Measurements from ENCODE around the gene MYO7B. TPM values are rescaled to one million over a fixed set of nuclear protein-coding genes. Genes with fewer than 3 reads are reported as not detected.

Gene MYO7B
- total and polyA plus RNA-seq, 9 of the 15 experiments (the other 6 are each of a cell fraction or from before 2014, with no cell fraction given) = 0.08 TPM; not detected in 8

GRCh38 chr2:127628767-127629614 is 93.5 kb downstream of the MYO7B start:
- H3K4me1 ChIP-seq (replicated peaks in 1 of 2; ENCODE audit: control insufficient read depth in 2 of 2, insufficient read depth in 2 of 2, low read length in 2 of 2) = peaks cover 0 to 41% of the 10 kb centered on the region in 2 experiments; a peak in 2 of 5 replicates
- POLR2A ChIA-PET = interaction anchor here (0.7 to 1.0 kb wide), 3 partner anchors 13 to 78 kb away, joined by 3 to 4 read pairs (median 3); no protein-coding TSS in a partner anchor
- peaks cover 29 to 94% of the 10 kb centered on the region in 2 experiments; a peak in 4 of 5 replicates for H3K27me3 ChIP-seq (ENCODE audit: control insufficient read depth in 2 of 2, insufficient read depth in 2 of 2, low read length in 2 of 2)
- H3K4me3 ChIP-seq = no peak overlapping the region
- TF ChIP-seq ZNF589 (CRISPR knock-in tag; IDR thresholded peaks at IDR 0.05; ENCODE audit: low read depth) (no peak), ZFP36 (IDR thresholded peaks at IDR 0.05; ENCODE audit: low read depth, low read length, partially characterized antibody) (peak; percentile 8), ZMIZ1 (IDR thresholded peaks at IDR 0.05; ENCODE audit: low read depth in 2 of 2, low read length in 2 of 2) (no peak)
- CTCF ChIA-PET (ENCODE audit: low intra/inter-chr PET ratio) = no interaction called here
- no peaks in the 10 kb centered on the region for H3K79me2 ChIP-seq (ENCODE audit: control insufficient read depth, insufficient read depth, low read length)
- peaks cover 8% of the 10 kb centered on the region; the same call in 1 of the 2 replicates for H4K20me1 ChIP-seq (replicated peaks; ENCODE audit: control insufficient read depth, insufficient read depth, low read length)
- DNase-seq (ENCODE audit: extremely low read depth in 1 of 4, low spot score in 3 of 4) (no peak), FAIRE-seq (no peak), ATAC-seq (no peak)
- no peaks in the 10 kb centered on the region for H3K36me3 ChIP-seq (ENCODE audit: control insufficient read depth, insufficient read depth, low read length)
- no peak overlapping the region for H3K4me2 ChIP-seq (ENCODE audit: insufficient read depth, low read length)
- H3K9me3 ChIP-seq (replicated peaks; ENCODE audit: control insufficient read depth, insufficient read depth, low read depth, low read length) = no peaks in the 10 kb centered on the region
- in situ Hi-C loops (cut with MboI) = no loop called here
- H2AFZ ChIP-seq (ENCODE audit: low read depth, low read length) = no peak overlapping the region
- H3K27ac ChIP-seq (ENCODE audit: extremely low read depth, low read depth, low read length) = no peak overlapping the region
- intact Hi-C loops (cut with micrococcal nuclease) = no loop called here
- no peaks in the 10 kb centered on the region for H3K9me1 ChIP-seq (ENCODE audit: control insufficient read depth, insufficient read depth, low read length)
- H3K9ac ChIP-seq (ENCODE audit: insufficient read depth in 1 of 2, low read depth in 2 of 2, low read length in 2 of 2) = no peak overlapping the region; a peak in 1 of 4 replicates
- 2% methylated on average over 17 of the region's 17 CpGs for WGBS (ENCODE audit: insufficient coverage, low coverage, missing lambda C conversion rate)
- BruUV-seq (replicated peaks) = no TSS peak

Data from K562 (cell line).